Activated CD4-positive, alpha-beta T cell treated with anti-CD3 and anti-CD28 coated beads, Interleukin-10, Interleukin-2, amounts not matched to agents 100 ng/mL and 50 ng/mL, durations not matched to agents 16 hours and 8 hours (primary cell): ENCODE data around the gene FAM43A.
A peak's percentile ranks its signal among the peaks of the same experiment; 100 is the strongest.

ENCODE experiments used
- DNase-seq: peaks from one replicate; pipeline ENCODE4 v3.0.0-alpha.2; 2020

The FAM43A gene, protein sequence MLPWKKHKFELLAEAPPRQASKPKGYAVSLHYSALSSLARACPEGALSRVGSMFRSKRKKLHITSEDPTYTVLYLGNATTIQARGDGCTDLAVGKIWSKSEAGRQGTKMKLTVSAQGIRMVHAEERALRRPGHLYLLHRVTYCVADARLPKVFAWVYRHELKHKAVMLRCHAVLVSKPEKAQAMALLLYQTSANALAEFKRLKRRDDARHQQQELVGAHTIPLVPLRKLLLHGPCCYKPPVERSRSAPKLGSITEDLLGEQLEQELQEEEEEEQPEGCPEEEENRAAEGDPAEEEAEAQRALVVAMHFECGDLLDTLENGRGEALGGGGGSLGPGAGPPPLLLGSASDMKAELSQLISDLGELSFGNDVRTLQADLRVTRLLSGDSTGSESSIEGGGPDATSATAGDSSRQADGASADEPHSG

GRCh38 chr3:194685718-194686413 lies at the start of gene FAM43A:
FAM43A (plus strand) TSS chr3:194685883; CDS start chr3:194686827, 944 bp downstream.
- DNase-seq = peak; percentile 90

DNA sequence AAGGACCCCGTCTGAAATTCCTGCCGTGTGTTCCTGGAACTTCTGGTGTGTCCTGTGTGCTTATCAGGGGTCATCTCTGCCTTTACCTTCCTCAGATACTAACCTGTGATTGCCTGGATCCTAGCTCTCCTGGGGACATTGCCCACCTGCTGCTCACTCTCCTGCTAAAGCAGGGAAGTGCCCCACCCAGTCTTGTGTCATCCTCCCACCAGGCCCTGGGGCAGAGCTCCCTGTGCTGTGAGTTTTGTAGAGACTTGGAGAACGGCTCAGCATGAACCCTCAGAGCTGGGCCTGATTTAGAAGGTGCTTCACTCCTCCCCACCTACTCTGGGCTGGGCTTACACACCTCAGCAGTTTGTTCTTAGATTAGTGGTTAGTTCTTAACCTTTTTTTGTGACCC lies 48.6 kb upstream of the FAM43A start:
- DNase-seq = no peak

DNA sequence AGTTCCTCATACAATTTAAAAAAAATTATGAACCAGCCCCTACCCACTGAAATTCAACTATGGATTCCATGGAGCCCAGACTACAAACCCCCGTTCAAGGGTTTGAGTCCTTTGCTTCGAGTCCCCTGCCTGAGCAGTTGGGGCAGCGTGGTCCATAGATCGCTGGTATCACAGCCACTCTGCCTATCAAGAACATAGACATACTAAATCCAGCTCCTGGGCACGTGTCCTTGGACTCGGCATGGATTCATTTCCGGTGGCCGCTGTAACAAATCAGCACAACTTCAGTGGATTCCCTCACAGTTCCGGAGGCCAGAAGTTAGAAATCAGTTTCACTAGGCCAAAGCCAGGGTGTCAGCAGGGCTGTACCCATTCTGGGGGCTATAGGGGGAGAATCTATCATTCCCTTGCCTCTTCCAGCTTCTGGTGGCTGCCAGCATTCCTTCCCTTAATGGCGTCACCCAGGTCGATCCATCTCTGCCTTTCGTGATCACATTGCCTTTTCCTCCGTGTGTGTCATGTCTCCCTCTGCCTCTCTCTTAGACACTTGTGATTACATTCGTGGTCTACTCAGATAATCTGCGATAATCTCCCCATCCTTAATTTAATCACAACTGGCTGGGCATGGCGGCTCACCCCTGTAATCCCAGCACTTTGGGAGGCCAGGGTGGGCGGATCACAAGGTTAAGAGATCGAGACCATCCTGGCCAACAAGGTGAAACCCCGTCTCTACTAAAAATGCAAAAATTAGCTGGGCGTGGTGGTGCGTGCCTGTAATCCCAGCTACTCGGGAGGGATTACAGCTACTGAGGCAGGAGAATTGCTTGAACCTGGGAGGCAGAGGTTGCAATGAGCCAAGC lies 47.9 kb upstream of the FAM43A start:
- DNase-seq = no peak

DNA sequence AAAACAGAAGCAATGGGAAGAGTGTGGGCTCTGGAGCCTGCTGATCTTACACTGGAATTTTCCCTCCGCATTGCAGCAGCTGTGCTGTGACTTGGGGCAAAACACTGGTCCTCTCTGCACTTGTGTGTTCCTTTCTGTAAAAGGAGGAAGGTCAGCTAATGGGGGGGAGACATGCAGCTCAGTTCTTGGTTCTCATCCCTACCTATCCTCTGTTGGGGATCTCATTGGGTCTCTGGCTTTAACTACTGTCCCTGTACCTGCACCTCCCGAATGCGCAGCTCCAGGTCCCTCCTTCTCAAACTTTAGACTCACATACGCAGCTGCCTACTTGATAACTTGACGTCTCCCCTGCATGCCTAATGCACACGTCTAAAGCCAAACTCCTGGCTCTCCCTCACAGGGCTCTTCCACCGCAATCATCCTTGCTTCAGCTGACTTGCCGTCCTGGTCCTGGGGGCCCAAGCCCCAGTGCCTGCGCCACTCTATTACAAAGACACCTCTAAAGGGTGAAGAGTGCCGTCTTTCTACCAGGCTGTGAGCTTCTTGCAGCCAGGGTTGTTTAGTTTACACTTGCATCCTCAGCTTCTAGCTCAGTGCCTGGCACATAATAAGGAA lies 46.6 kb upstream of the FAM43A start:
- no peak for DNase-seq

- peak; percentile 26 for DNase-seq
Observed at GRCh38 chr3:194640829-194641228, 44.9 kb upstream of the FAM43A start.

DNA sequence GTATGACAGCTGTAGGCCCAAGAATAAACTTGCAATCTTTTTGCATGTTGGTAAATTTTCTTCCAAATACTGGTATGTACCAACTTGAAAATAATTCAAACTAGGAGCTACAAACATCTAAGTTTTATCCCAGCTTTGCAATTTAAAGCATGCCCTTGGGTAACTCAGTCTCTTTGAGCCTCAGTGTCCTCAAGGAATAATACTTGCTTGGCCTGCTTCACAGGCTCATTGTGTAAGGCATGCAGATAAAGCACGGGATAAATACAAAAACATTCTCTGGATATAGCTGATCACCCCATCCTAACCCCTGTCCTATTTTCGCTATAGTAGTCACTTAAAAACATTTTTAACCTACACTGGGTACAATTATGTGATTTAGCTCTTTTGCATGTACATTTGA lies 42.9 kb upstream of the FAM43A start:
- DNase-seq = no peak

DNA sequence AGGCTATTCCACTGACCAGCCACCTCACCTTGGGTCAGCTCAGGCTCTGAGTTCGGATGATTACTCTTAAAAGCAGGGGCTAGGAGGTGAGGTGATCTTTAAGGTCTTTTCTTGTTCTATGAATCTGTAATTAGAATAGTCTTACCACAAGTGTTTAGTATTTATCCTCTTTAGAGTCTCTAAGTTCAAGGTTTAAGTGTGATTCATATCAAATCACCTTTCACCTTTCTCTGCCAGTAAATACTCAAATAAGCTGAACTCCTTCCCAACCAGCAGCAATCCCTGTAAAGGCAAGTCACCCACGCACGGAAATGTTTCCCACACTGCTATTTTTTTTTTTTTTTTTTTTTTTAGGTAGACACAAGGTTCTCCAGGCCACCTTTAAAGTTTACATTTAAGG lies 37.9 kb upstream of the FAM43A start:
- DNase-seq = no peak

DNA sequence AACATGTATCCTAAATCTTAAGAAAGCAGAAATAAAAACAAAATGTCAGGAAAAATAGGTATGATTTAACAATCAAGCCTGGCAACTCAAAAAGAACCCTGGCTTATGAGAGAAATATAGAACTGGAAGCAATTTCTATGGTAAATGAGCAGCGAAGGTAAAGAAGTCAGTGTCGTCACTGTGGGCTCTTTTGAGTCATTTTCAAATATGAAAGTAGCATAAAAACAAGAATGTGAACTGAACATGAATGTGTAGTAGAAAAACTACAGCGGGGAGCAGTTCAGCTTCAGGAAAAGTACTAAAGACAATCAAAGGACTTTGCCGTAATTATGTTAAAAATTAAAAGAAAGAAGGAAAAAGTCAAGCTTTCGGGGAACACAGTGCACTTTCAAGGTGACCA lies 31.2 kb upstream of the FAM43A start:
- peak; percentile 81 for DNase-seq

- no peak for DNase-seq
Observed at GRCh38 chr3:194657439-194657838, 28.2 kb upstream of the FAM43A start.

GRCh38 chr3:194658477-194659242 lies 27.0 kb upstream of the FAM43A start:
- DNase-seq = no peak

DNA sequence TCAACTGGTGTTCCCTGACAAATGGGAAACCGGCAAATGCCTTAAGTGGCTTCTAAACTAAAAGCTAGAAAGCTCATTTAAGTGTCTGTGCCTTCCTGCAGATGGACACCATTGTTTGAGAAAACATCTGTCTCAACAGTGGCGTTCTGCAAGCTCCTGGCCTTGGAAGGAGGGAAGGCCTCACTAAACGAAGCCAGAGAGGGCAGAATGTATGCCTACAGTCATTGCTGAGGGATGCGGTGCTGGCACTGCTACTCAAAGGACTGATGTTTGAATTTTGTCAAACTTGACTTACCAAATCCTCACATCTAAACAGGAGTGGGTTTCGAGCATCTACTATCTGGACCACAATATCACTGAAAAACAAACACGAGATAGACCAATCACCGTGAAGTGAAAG lies 25.9 kb upstream of the FAM43A start:
- DNase-seq = no peak

DNA sequence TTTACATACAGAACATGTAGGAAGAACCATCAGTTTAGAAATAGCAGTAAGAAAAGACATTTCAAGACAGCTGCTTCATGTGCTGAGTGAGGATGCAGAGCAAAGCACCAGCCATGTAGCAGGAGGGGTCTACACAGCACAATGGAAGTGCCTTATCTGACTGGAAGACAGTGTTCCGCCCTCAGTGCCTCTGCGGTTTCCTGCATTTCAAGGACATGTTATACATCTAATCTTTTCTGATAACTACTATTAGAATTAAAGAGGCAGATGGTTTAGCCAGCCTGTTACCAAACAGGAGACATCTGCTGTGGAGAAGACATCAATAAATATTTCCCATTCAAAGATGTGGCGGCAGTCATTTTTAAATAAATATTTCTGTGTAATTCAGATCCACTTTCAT lies 24.3 kb upstream of the FAM43A start:
- DNase-seq = no peak

GRCh38 chr3:194661946-194662345 lies 23.7 kb upstream of the FAM43A start:
- DNase-seq = no peak

- no peak for DNase-seq
Observed at GRCh38 chr3:194664857-194665256, 20.8 kb upstream of the FAM43A start.

- no peak for DNase-seq
Observed at GRCh38 chr3:194667363-194667762, 18.3 kb upstream of the FAM43A start.

- DNase-seq = peak; percentile 64
Observed at GRCh38 chr3:194671511-194671899, 14.2 kb upstream of the FAM43A start.

GRCh38 chr3:194671900-194672808 lies 13.5 kb upstream of the FAM43A start, which contains the start of gene LSG1:
LSG1 (minus strand) TSS chr3:194672191; CDS start chr3:194672162, 29 bp downstream.
- DNase-seq = peak; percentile 93

DNA sequence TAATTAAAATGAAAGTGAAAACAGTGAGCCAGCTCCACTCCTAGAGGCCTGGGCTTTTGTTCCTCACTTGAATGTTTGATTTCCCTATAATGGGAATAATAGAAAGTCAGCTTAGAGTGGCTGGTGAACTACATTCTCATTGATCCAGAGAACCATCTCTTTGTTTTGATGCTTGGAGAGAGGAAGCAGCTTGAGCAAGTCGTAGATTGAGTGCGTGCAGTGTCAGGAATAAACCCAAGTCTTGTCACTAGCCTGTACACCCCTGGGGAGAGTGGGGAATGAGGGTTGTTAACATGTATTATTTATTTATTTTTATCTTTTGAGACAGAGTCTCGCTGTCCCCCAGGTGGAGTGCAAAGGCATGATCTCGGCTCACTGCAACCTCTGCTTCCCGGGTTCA lies 12.8 kb upstream of the FAM43A start:
- no peak for DNase-seq

GRCh38 chr3:194673761-194674160 lies 11.9 kb upstream of the FAM43A start:
- DNase-seq = no peak

GRCh38 chr3:194675081-194675640 lies 10.5 kb upstream of the FAM43A start:
- DNase-seq = peak; percentile 76

DNA sequence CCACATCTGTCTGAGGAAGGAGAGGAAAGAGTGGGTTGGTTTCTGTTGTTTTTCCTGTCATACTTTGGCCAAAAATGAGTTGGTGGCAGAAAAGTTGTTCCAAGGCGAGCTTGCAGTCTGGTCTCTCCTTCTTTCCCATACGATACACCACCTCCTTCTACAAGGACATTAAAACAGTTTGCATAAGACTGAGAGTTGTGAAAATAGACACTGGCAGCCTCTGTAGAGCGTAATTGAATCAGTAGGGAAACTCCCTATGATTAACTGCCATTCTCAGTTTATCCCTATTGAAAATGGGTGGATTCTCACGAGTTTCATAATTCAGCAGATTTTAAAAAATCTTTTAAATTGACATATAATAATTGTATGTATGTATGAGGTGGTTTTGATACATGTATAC lies 10.0 kb upstream of the FAM43A start:
- peak; percentile 62 for DNase-seq
